ENCODE results near the gene ATF7IP.

Gene ATF7IP

DNA sequence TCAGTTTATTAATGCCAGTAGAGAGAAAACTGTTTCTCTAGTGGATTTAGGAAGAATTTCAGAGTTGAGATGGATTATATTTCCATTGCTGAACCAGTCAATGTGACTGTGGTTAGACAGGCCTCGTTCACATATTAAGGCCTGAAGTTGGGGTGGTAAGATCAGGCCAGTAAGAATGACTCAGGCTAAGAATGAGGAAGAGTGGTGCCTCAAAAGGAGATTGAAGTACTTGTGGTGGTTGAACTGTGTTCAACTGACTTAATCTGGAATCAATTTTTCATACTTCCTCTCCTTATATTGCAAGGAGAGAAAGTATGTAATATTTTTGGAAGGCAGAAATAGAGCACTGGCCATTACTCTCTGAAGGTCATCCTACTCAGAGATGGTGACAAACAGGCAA lies 37.8 kb upstream of the ATF7IP start (continued):
- TF ChIP-seq, protein P1, sequence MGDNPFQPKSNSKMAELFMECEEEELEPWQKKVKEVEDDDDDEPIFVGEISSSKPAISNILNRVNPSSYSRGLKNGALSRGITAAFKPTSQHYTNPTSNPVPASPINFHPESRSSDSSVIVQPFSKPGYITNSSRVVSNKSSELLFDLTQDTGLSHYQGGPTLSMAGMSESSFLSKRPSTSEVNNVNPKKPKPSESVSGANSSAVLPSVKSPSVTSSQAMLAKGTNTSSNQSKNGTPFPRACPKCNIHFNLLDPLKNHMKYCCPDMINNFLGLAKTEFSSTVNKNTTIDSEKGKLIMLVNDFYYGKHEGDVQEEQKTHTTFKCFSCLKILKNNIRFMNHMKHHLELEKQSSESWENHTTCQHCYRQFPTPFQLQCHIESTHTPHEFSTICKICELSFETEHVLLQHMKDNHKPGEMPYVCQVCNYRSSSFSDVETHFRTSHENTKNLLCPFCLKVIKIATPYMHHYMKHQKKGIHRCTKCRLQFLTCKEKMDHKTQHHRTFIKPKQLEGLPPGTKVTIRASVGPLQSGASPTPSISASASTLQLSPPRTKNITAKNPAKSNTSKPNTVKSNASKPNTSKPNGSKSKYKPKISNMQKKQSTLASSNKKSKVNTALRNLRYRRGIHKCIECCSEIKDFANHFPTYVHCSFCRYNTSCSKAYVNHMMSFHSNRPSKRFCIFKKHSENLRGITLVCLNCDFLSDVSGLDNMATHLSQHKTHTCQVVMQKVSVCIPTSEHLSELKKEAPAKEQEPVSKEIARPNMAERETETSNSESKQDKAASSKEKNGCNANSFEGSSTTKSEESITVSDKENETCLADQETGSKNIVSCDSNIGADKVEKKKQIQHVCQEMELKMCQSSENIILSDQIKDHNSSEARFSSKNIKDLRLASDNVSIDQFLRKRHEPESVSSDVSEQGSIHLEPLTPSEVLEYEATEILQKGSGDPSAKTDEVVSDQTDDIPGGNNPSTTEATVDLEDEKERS (tag by site-specific recombination; IDR thresholded peaks at IDR 0.05) = no peak
- no peak for TF ChIP-seq GLIS1 (tag by site-specific recombination; IDR thresholded peaks at IDR 0.05)
- no peak for TF ChIP-seq BCL11B (tag by site-specific recombination; IDR thresholded peaks at IDR 0.05; ENCODE audit: low read depth)

DNA sequence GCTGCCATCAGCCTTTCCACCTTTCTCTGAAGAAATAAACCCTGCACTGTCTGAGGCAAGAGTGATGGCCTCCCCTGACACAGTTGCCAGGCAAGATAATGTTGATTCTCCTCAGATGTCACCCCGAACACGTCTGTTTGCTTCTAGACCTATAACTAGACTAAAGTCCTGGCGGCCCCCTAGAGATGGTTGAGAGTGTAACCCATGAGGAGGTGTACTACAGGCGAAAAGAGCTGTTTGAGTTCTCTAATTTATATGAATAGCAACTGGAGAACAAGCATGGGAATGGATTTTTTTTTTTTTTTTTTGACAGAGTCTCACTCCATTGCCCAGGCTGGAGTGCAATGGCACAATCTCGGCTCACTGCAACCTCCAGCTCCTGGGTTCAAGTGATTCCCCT lies 33.0 kb upstream of the ATF7IP start:
- Histone ChIP-seq H3K4me3 (ENCODE audit: low read depth, low read length) (no peak overlapping the region), H3K9me3 (ENCODE audit: control insufficient read depth, insufficient read depth, low read depth, low read length) (no peaks in the 10 kb centered on the region), H3K36me3 (ENCODE audit: control insufficient read depth in 2 of 2, insufficient read depth in 1 of 2, low read length in 2 of 2) (no peaks in the 10 kb centered on the region), H3K27ac (ENCODE audit: extremely low read depth, low read depth, low read length) (no peak overlapping the region), H3K4me1 (ENCODE audit: control insufficient read depth, insufficient read depth, low read length) (no peaks in the 10 kb centered on the region)
- TF ChIP-seq SCRT2 (tag by site-specific recombination; IDR thresholded peaks at IDR 0.05) = no peak
- TF ChIP-seq ZNF366 (tag by site-specific recombination; conservative IDR thresholded peaks at IDR 0.05) = no peak
- TF ChIP-seq TRIM28 (IDR thresholded peaks at IDR 0.05; ENCODE audit: borderline replicate concordance, low read length) = no peak
- no peak for TF ChIP-seq ZNF623 (tag by site-specific recombination; IDR thresholded peaks at IDR 0.05)
- TF ChIP-seq, protein P2, sequence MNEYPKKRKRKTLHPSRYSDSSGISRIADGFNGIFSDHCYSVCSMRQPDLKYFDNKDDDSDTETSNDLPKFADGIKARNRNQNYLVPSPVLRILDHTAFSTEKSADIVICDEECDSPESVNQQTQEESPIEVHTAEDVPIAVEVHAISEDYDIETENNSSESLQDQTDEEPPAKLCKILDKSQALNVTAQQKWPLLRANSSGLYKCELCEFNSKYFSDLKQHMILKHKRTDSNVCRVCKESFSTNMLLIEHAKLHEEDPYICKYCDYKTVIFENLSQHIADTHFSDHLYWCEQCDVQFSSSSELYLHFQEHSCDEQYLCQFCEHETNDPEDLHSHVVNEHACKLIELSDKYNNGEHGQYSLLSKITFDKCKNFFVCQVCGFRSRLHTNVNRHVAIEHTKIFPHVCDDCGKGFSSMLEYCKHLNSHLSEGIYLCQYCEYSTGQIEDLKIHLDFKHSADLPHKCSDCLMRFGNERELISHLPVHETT (tag by site-specific recombination; IDR thresholded peaks at IDR 0.05) = no peak
- TF ChIP-seq ZNF2 (tag by site-specific recombination; IDR thresholded peaks at IDR 0.05) = no peak
- TF ChIP-seq ZNF514 (tag by site-specific recombination; IDR thresholded peaks at IDR 0.05) = no peak
- no peak for TF ChIP-seq ZNF843 (tag by site-specific recombination; IDR thresholded peaks at IDR 0.05)
- no peak for TF ChIP-seq ZNF324 (tag by site-specific recombination; IDR thresholded peaks at IDR 0.05)
- TF ChIP-seq ZNF155 (tag by site-specific recombination; IDR thresholded peaks at IDR 0.05) = no peak
- TF ChIP-seq ZNF791 (tag by site-specific recombination; IDR thresholded peaks at IDR 0.05) = no peak
- TF ChIP-seq, protein P3, sequence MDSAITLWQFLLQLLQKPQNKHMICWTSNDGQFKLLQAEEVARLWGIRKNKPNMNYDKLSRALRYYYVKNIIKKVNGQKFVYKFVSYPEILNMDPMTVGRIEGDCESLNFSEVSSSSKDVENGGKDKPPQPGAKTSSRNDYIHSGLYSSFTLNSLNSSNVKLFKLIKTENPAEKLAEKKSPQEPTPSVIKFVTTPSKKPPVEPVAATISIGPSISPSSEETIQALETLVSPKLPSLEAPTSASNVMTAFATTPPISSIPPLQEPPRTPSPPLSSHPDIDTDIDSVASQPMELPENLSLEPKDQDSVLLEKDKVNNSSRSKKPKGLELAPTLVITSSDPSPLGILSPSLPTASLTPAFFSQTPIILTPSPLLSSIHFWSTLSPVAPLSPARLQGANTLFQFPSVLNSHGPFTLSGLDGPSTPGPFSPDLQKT (IDR thresholded peaks at IDR 0.05; ENCODE audit: borderline replicate concordance, low read depth, low read length) = no peak
- no peak for TF ChIP-seq ZEB2 (tag by site-specific recombination; IDR thresholded peaks at IDR 0.05)
- TF ChIP-seq, protein P4, sequence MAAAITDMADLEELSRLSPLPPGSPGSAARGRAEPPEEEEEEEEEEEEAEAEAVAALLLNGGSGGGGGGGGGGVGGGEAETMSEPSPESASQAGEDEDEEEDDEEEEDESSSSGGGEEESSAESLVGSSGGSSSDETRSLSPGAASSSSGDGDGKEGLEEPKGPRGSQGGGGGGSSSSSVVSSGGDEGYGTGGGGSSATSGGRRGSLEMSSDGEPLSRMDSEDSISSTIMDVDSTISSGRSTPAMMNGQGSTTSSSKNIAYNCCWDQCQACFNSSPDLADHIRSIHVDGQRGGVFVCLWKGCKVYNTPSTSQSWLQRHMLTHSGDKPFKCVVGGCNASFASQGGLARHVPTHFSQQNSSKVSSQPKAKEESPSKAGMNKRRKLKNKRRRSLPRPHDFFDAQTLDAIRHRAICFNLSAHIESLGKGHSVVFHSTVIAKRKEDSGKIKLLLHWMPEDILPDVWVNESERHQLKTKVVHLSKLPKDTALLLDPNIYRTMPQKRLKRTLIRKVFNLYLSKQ (tag by site-specific recombination; IDR thresholded peaks at IDR 0.05; ENCODE audit: borderline replicate concordance) = no peak
- TF ChIP-seq, protein P1 (tag by site-specific recombination; IDR thresholded peaks at IDR 0.05) = no peak
- TF ChIP-seq EGR2 (tag by site-specific recombination; IDR thresholded peaks at IDR 0.05; ENCODE audit: low read depth) = no peak
- TF ChIP-seq, protein P5, sequence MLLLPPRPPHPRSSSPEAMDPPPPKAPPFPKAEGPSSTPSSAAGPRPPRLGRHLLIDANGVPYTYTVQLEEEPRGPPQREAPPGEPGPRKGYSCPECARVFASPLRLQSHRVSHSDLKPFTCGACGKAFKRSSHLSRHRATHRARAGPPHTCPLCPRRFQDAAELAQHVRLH (tag by site-specific recombination; IDR thresholded peaks at IDR 0.05) = no peak
- TF ChIP-seq ZBTB21 (tag by site-specific recombination; IDR thresholded peaks at IDR 0.05) = no peak
- no peak for TF ChIP-seq ZFP69B (tag by site-specific recombination; IDR thresholded peaks at IDR 0.05)
- no peak for TF ChIP-seq ZNF510 (tag by site-specific recombination; IDR thresholded peaks at IDR 0.05; ENCODE audit: insufficient replicate concordance)
- ChIA-PET POLR2A (no interaction called here), CTCF (no interaction called here)
